ENCODE data around the gene SERINC2. TPM values are rescaled to one million over a fixed set of nuclear protein-coding genes. Genes with fewer than 3 reads are reported as not detected.
"Not testable (repeated sequence)": the region's sequence is repeated elsewhere in the genome, so short reads cannot be mapped to it uniquely, and the experiment has no call there.

SERINC2 gene
- total and polyA plus RNA-seq, 9 of the 15 experiments (the other 6 are each of a cell fraction or from before 2014, with no cell fraction given) = 0.07 to 1.2 (median 0.70) TPM; not detected in 2

GRCh38 chr1:31471452-31472313, 58.7 kb downstream of the SERINC2 start (continued):
- TF ChIP-seq PTTG1 (tag; IDR thresholded peaks at IDR 0.05; ENCODE audit: low read depth) = peak; percentile 64
- TF ChIP-seq SOX6 (IDR thresholded peaks at IDR 0.05) = peak; percentile 81
- TF ChIP-seq POLR2H (tag; IDR thresholded peaks at IDR 0.05; ENCODE audit: low read depth) = 0 out of 2 replicates have a peak, but pooled peaks have one; percentile 74
- TF ChIP-seq TBL1XR1 (IDR thresholded peaks at IDR 0.05; ENCODE audit: low read length in 2 of 2) = 0 out of 4 replicates have a peak, but pooled peaks of 1 of the 2 experiments have one; percentile 18
- TF ChIP-seq NCOR1 (IDR thresholded peaks at IDR 0.05) = peak; percentile 80
- peak; percentile 69 for TF ChIP-seq PTRF (tag; IDR thresholded peaks at IDR 0.05)
- peak in 1 of 2 experiments; percentile 64; a peak in 2 of 4 replicates for TF ChIP-seq ZNF639 (CRISPR knock-in tag; conservative IDR thresholded peaks at IDR 0.05 in 1 of 2, IDR thresholded peaks at IDR 0.05 in 1 of 2)
- peak; percentile 86 for TF ChIP-seq FOXJ2 (tag; IDR thresholded peaks at IDR 0.05)
- TF ChIP-seq ZBTB11 (CRISPR knock-in tag; IDR thresholded peaks at IDR 0.05) = peak in 1 of 3 experiments; percentile 56; a peak in 1 of 6 replicates
- peak; percentile 87 for TF ChIP-seq CBFA2T2 (conservative IDR thresholded peaks at IDR 0.05)
- TF ChIP-seq CCNT2 (IDR thresholded peaks at IDR 0.05; ENCODE audit: borderline replicate concordance, extremely low read depth, insufficient read length, low read depth, low read length) = peak; percentile 56
- TF ChIP-seq MNT (conservative IDR thresholded peaks at IDR 0.05) = peak in 1 of 2 experiments; percentile 25; a peak in 1 of 4 replicates
- TF ChIP-seq DPF2 (IDR thresholded peaks at IDR 0.05) = peak; percentile 85
- TF ChIP-seq CC2D1A (IDR thresholded peaks at IDR 0.05) = 0 out of 2 replicates have a peak, but pooled peaks have one; percentile 20
- peak; percentile 73 for TF ChIP-seq LEF1 (IDR thresholded peaks at IDR 0.05)
- TF ChIP-seq NR2C1 (IDR thresholded peaks at IDR 0.05) = 0 out of 2 replicates have a peak, but pooled peaks have one; percentile 29
- TF ChIP-seq NR2C1 (tag; IDR thresholded peaks at IDR 0.05) = not testable (repeated sequence)
- peak; percentile 77 for TF ChIP-seq TFAP4 (CRISPR knock-in tag; IDR thresholded peaks at IDR 0.05; ENCODE audit: borderline replicate concordance)
- TF ChIP-seq MTA1 (IDR thresholded peaks at IDR 0.05; ENCODE audit: borderline replicate concordance) = peak; percentile 46; the same call in 1 of the 2 replicates

All from K562 (cell line).